ENCODE measurements around the gene RTL5.

DNA sequence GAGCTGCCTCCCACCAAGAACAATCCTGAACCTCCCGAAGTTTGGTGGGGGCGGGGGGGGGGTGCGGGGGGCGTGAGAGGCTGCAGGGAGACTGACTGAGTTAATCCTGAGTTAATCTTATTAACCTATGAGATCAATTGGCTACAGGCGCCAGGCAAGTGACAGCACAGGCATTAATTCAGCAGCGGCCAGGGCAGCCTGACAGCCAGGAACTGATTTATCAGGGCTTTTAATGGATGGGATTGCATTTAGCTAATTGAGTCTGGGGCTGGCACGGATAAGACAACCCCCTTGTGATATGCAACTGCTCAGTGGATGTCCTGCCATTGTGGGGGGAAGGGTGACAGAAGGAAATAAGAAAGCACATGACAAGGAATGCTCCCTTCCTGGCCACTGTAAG lies 16.3 kb downstream of the RTL5 start:
- TF ChIP-seq, protein P1, sequence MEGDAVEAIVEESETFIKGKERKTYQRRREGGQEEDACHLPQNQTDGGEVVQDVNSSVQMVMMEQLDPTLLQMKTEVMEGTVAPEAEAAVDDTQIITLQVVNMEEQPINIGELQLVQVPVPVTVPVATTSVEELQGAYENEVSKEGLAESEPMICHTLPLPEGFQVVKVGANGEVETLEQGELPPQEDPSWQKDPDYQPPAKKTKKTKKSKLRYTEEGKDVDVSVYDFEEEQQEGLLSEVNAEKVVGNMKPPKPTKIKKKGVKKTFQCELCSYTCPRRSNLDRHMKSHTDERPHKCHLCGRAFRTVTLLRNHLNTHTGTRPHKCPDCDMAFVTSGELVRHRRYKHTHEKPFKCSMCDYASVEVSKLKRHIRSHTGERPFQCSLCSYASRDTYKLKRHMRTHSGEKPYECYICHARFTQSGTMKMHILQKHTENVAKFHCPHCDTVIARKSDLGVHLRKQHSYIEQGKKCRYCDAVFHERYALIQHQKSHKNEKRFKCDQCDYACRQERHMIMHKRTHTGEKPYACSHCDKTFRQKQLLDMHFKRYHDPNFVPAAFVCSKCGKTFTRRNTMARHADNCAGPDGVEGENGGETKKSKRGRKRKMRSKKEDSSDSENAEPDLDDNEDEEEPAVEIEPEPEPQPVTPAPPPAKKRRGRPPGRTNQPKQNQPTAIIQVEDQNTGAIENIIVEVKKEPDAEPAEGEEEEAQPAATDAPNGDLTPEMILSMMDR (IDR thresholded peaks at IDR 0.05), result no peak
- no peak for TF ChIP-seq POLR2A (IDR thresholded peaks at IDR 0.05)
